HL-60/S4 treated with retinoic acid at 250 ng/mL for 4 days and 3 days (cell line): ENCODE results near the gene CEACAM4.
"Not testable (repeated sequence)": the region's sequence is repeated elsewhere in the genome, so short reads cannot be mapped to it uniquely, and the experiment has no call there.

ENCODE experiments used
- in situ Hi-C: fragments of 300-500 bp; cut with MboI; formaldehyde crosslinking; loops from 2 replicates; pipeline ENCODE4 v1.7.0; 2022; ENCODE audit warnings: low sequenced_read_pairs

The CEACAM4 gene

GRCh38 chr19:41626877-41627276 lies at the start of gene CEACAM4:
CEACAM4 (minus strand) TSS chr19:41627074; CDS start chr19:41626963, 111 bp downstream.
- in situ Hi-C loops, result no loop called here

- in situ Hi-C loops, result no loop called here
These were observed 44.6 kb upstream of the CEACAM4 start for GRCh38 chr19:41671486-41671885.

GRCh38 chr19:41670755-41671154 lies 43.9 kb upstream of the CEACAM4 start:
- in situ Hi-C loops, result no loop called here

GRCh38 chr19:41668315-41668714 lies 41.4 kb upstream of the CEACAM4 start:
- in situ Hi-C loops, result no loop called here

- in situ Hi-C loops, result no loop called here
These were observed 39.2 kb upstream of the CEACAM4 start for GRCh38 chr19:41666075-41666474.

- in situ Hi-C loops, result no loop called here
These were observed 30.3 kb upstream of the CEACAM4 start for GRCh38 chr19:41657157-41657556.

GRCh38 chr19:41656756-41657155 lies 29.9 kb upstream of the CEACAM4 start:
- in situ Hi-C loops, result not testable (repeated sequence)

- in situ Hi-C loops, result no loop called here
These were observed 25.4 kb upstream of the CEACAM4 start for GRCh38 chr19:41652250-41652649.

GRCh38 chr19:41649827-41650226 lies 23.0 kb upstream of the CEACAM4 start:
- in situ Hi-C loops, result no loop called here

- in situ Hi-C loops, result no loop called here
These were observed 19.8 kb upstream of the CEACAM4 start for GRCh38 chr19:41646589-41647204.

GRCh38 chr19:41641879-41642485 lies 15.1 kb upstream of the CEACAM4 start:
- in situ Hi-C loops, result no loop called here

- in situ Hi-C loops, result no loop called here
These were observed 11.8 kb upstream of the CEACAM4 start for GRCh38 chr19:41638641-41639081.

GRCh38 chr19:41637484-41637883 lies 10.6 kb upstream of the CEACAM4 start:
- in situ Hi-C loops, result no loop called here

- in situ Hi-C loops, result no loop called here
These were observed 1.2 kb upstream of the CEACAM4 start for GRCh38 chr19:41627966-41628675.

- in situ Hi-C loops, result no loop called here
These were observed 596 bp downstream of the CEACAM4 start for GRCh38 chr19:41626278-41626677.

- in situ Hi-C loops, result no loop called here
These were observed 1.9 kb downstream of the CEACAM4 start for GRCh38 chr19:41624937-41625336.

GRCh38 chr19:41624515-41624914 lies 2.4 kb downstream of the CEACAM4 start:
- in situ Hi-C loops, result no loop called here

GRCh38 chr19:41623360-41623759 lies 3.5 kb downstream of the CEACAM4 start:
- in situ Hi-C loops, result no loop called here

- in situ Hi-C loops, result no loop called here
These were observed 5.2 kb downstream of the CEACAM4 start for GRCh38 chr19:41621654-41622053.

GRCh38 chr19:41621226-41621625 lies 5.6 kb downstream of the CEACAM4 start:
- in situ Hi-C loops, result no loop called here

GRCh38 chr19:41620171-41620570 lies 6.7 kb downstream of the CEACAM4 start:
- in situ Hi-C loops, result no loop called here

GRCh38 chr19:41619018-41619556 lies 7.8 kb downstream of the CEACAM4 start:
- in situ Hi-C loops, result no loop called here
